NCI-H510A (cell line): ENCODE data around the gene PAPOLA.
A peak's percentile ranks its signal among the peaks of the same experiment; 100 is the strongest.
"Not testable (repeated sequence)": the region's sequence is repeated elsewhere in the genome, so short reads cannot be mapped to it uniquely, and the experiment has no call there.

Source experiments
- DNase-seq: peaks from one replicate; lab custom pipeline; 2025; lab: John Stamatoyannopoulos, UW

PAPOLA gene

DNA sequence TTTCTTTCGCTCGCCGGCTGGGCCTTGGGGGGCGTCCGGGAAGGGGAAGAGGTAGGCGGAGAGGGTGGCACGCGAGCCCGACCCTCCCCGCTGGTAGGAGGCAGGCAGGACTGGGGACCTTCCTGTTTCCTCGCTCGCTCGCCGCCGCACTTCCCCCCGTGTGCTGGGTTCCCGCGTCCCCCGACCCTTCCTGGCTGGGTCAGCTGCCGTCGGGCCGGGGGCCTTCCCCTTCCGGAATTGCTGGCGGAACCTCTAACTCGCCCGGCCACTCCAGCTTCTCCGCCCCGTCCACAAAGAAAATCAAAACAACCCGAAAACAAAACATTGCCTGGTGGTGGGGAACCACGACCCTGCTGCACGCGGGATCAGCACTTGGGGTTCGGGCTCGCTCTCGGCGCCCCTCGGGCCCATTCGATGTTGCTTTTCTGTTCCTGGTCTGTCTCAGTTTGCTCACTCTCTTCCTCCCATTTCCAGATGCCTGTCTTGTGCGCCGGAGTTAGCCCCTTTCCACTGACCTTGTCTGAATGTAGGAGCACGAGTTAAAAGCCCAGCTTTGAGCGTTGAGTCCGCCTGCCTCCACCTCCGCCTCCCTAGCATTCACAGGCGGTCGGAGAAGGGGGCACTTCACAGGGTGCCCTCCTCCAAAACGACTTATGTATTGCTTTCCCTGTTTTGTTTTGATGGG is 581 bp downstream of the PAPOLA start:
- peak; percentile 31 for DNase-seq

- DNase-seq: no peak
Observed at GRCh38 chr14:96503306-96503679, 1.1 kb downstream of the PAPOLA start.

GRCh38 chr14:96504353-96504752 is 2.2 kb downstream of the PAPOLA start:
- DNase-seq: not testable (repeated sequence)

DNA sequence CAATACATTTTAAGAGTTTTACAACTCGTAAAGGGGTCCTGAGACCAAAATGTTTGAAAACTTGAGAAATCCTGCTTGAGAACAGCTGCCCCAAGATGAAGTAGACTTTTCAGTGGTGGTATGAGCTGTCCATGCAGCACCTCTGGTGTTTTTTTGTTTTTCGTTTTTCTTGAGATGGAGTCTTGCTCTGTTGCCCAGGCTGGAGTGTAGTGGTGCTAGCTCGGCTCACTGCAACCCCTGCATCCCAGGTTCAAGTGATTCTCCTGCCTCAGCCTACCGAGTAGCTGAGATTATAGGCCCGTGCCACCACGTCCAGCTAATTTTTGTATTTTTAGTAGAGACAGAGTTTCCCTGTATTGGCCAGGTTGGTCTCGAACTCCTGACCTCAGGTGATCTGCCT is 5.5 kb downstream of the PAPOLA start:
- DNase-seq: no peak

DNA sequence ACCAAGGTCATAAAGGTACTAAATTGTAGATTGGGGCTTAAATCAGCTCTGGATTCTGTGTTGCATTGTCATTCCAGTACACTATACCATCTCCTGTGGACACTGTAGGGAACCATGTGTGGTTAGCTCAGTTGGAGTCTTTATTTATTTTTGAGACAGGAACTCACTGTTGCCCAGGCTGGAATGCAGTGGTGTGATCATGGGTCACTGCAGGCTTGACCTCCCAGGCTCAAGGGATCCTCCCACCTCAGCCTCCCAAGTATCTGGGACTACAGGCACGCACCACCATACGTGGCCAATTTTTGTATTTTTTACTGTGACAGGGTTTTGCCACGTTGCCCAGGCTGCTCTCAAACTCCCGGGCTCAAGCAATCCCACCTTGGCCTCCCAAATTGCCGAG is 6.7 kb downstream of the PAPOLA start:
- no peak for DNase-seq

GRCh38 chr14:96509457-96510090 is 7.4 kb downstream of the PAPOLA start:
- DNase-seq: no peak

- no peak for DNase-seq
Observed at GRCh38 chr14:96511146-96511545, 9.0 kb downstream of the PAPOLA start.

- DNase-seq: no peak
Observed at GRCh38 chr14:96511667-96512066, 9.5 kb downstream of the PAPOLA start.

DNA sequence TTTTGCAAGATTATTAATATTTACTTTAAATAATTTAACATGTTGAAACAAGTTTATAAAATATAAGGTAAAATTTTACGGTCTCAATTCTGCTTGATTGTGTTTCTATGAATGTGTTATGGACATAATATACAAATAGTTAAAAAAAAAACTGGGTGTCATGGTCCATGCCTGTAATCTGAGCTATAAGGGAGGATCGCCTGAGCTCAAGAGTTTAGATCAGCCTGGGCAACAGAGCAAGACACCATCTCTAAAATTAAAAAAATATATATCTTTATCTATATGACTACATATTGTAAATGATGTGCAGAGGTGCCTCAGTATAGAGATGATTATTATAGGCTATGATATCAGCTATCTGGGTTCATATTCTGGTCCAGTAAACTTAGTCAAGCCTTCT is 9.9 kb downstream of the PAPOLA start:
- DNase-seq: no peak

GRCh38 chr14:96512602-96513397 is 10.6 kb downstream of the PAPOLA start:
- DNase-seq: no peak

DNA sequence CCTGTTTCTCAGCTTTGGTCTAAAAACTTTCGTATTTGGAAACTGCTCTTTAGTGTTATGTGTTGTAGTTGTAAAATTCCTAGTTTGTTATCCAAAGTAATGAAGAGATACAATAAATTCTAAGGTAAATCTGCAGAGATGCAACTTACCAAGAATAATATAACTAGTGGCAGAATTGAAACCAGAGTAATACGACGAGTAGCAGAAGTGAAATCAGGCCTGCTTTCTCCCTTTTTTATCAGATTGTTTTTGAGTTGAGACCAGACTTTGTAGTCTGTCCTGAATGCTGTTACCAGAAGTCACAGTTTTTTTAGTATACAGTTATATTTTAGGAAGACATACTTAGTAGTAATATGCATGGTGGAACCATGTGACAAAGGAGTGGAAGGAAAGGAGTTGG is 12.5 kb downstream of the PAPOLA start:
- no peak for DNase-seq

- no peak for DNase-seq
Observed at GRCh38 chr14:96515731-96516130, 13.5 kb downstream of the PAPOLA start.

DNA sequence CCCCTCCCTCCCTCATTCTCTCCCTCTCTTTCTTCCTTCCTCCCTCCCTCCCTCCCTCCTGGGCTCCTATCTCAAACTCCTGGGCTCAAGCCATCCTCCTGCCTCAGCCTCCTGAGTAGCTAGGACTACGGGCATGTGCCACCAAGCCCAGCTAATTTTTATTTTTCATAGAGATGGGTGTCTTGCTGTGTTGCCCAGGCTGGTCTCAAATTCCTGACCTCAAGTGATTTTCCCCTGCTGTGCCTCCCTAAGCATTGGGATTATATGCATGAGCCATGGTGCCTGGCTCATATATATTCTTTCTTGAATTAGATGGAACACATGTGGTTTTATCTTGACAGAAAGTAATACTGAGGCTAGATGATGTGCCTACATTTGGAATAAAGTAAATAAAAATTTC is 14.2 kb downstream of the PAPOLA start:
- no peak for DNase-seq

- DNase-seq: no peak
Observed at GRCh38 chr14:96519970-96520369, 17.8 kb downstream of the PAPOLA start.

DNA sequence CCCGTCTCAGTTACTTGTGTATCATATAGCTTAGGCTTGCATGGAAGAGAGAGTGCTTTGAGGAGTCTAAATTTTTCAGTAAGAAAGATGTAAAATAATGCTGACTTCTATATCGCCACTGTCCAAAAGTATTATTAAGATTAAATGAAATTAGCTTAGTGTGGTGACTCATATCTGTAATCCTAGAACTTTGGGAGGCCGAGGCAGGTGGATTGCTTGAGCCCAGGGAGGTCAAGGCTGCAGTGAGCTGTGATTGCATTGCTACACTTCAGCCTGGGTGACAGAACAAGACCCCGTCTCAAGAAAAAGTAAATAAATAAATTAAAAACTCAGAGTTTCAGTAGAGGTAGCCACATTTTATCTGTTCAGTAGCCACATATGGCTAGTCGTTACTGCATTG is 23.3 kb downstream of the PAPOLA start:
- DNase-seq: no peak

- no peak for DNase-seq
Observed at GRCh38 chr14:96532632-96533031, 30.4 kb downstream of the PAPOLA start.

- DNase-seq: no peak
Observed at GRCh38 chr14:96536807-96537206, 34.6 kb downstream of the PAPOLA start.

DNA sequence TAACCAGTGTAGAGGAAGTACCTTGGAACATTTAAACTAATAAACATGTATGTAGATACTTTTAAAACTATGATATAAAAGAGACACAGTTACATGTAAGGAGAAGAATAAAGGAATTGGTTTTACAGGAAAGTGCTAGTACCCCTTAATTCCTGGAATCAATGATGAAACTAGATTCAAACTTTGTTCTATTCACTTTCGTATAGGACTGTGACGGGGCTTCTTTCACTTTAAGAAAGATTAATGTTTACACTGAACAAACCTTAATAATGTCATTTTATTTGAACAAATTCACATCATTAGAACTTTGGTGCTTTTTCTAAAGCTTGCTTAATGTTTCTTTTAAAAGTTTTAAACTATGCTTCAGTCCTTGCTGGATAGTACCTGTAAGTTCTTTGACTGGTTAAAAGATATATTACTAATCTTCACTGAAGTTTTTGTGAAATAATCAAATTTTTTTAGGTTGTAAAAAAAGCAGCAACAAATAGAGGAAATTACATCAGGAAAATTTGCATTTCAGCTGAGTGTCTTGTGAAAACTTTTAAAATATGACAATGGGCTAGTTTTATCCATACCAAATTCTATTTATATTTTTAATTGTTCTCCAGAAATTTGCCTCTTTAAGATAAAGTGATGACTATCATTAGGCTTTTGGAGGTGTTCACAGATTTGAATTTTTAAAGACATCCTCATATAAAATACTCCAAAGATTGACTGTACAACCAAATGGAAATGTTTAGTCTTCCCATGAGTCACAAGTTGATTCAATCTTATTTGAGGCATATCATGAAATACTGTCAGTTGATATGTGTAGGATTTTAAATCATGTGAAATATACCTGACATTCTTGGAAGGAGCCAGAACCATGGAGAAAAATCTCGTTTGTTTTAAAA is 36.2 kb downstream of the PAPOLA start:
- no peak for DNase-seq

DNA sequence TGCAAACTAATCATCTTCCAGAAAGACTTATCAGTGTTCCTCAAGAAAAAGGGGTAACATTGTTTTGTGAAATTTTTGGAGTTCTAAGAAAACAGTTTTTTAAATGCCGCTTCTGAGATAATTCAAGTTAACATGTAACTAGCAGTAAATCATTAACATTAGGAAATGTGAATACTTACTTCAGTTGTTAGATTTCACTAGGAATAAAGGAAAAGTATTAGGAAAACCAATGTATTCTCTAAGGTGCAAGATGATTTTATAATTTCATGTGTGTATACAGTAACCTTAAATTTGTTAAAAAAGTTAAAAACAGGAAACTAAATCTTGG is 36.8 kb downstream of the PAPOLA start:
- DNase-seq: no peak

DNA sequence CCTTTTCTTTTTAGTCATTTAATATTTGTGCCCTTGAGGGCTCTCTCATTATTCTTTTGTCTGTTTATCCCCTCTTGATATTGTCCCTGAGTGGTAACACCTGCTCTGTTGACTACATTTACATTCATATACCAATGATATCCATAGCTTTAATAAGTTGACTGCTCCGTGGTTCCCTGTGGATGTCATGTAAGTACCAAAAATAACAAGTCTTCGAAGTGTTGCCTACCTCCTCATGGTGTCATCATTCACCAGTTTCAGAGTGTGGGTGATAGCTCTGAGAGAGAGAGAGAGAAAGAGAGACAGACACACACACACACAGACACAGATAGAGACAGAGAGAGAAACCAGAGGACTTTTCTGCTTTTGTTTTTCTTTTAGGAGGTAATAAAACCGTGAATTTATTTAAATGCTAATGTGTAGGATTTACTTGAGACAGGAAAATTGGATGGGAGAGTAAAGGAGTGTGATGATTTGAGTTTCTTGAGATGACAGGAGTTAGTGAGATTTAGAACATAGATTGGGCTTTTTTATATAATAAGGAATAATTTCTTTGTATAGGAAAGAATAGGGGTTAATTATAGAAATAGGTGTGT is 52.2 kb downstream of the PAPOLA start:
- DNase-seq: no peak

DNA sequence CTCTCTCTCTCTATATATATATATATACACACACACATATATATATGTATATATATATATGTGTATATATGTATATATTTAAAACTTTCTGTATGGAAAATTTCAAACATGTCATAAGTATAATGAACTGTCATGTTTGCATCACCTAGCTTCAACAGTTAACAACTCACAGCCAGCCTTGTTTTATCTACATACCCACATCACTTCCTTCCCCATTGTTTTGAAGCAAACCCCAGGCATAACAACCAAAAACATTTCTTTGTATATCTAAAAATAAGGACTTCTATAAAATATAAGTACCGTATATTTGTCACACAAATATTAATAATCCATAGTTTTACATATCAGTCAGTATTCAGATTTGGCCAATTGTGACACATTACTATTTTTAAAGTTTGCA is 57.4 kb downstream of the PAPOLA start:
- DNase-seq: no peak

DNA sequence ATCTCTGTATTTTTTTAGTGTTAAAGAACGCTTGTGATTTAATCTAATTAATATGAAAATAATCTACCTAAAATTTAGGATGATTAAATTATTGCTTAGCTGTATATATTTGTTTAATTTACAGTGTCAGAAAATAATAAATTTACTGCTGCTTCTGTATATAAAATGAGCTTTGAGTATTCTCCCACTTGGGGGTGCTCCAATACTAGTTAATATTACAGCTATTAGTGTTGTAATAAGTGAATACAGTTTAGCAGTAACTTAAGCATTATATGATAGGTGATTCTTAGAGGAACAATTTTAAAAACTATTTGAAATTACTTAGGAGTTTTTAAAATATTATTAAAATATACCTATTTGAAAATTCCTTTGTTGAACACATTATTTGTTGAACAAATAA is 62.2 kb downstream of the PAPOLA start:
- DNase-seq: no peak
